Spleen (tissue), 11 donors: Measurements from ENCODE around the gene ERBB4. TPM values are rescaled to one million over a fixed set of nuclear protein-coding genes. Genes with fewer than 3 reads are reported as not detected.

Source experiments
- DNase-seq: peaks from one replicate; pipeline ENCODE4 v3.0.0-alpha.2; 2020
- H3K27ac ChIP-seq, 8 donors: fragments of 200-600 bp; sonication (generic) in 7 of 8; 1 replicate in 4 of 8; 2 replicates in 4 of 8; pipeline versions ENCODE4 v1.5.0 to v1.8.0; 2016 to 2021; ENCODE audit warnings: inconsistent platforms in 4 of 8, mild to moderate bottlenecking in 4 of 8, moderate library complexity in 1 of 8
- H3K27me3 ChIP-seq, 7 donors: fragments of 200-600 bp; sonication (generic) in 6 of 7; replicated peaks in 1 of 7; 1 replicate in 4 of 7; 2 replicates in 3 of 7; pipeline versions ENCODE4 v1.5.0 to v1.8.0; 2016 to 2021; ENCODE audit warnings: inconsistent platforms in 3 of 7, mild to moderate bottlenecking in 1 of 7
- H3K36me3 ChIP-seq, 6 donors: fragments of 200-600 bp; sonication (generic) in 5 of 6; 1 replicate in 4 of 6; 2 replicates in 2 of 6; pipeline versions ENCODE4 v1.5.0 to v1.8.0; 2016 to 2021; ENCODE audit warnings: inconsistent platforms in 2 of 6
- H3K4me1 ChIP-seq, 6 donors: fragments of 200-600 bp; sonication (generic) in 5 of 6; 1 replicate in 3 of 6; 2 replicates in 3 of 6; pipeline versions ENCODE4 v1.5.0 to v1.8.0; 2016 to 2021; ENCODE audit warnings: inconsistent platforms in 3 of 6
- H3K4me3 ChIP-seq, 8 donors: fragments of 200-600 bp; sonication (generic) in 7 of 8; 1 replicate in 4 of 8; 2 replicates in 4 of 8; pipeline versions ENCODE4 v1.5.0 to v1.8.0; 2016 to 2021; ENCODE audit warnings: inconsistent platforms in 4 of 8, mild to moderate bottlenecking in 4 of 8, moderate library complexity in 2 of 8
- H3K9me3 ChIP-seq, 8 donors: fragments of 200-600 bp; sonication (generic) in 7 of 8; 1 replicate in 4 of 8; 2 replicates in 4 of 8; pipeline versions ENCODE4 v1.5.0 to v1.8.0; 2016 to 2021; ENCODE audit warnings: inconsistent platforms in 4 of 8
- POLR2A ChIP-seq, 3 donors: fragments of 450-650 bp; IDR thresholded peaks; one replicate each; pipeline ENCODE4 v1.5.1; 2017; ENCODE audit warnings: antibody characterized with exemption in 3 of 3, mild to moderate bottlenecking in 1 of 3
- POLR2AphosphoS5 ChIP-seq, 3 donors: sonication (generic); formaldehyde crosslinking; IDR thresholded peaks; one replicate each; pipeline ENCODE4 v1.5.1; 2017; ENCODE audit warnings: antibody characterized with exemption in 3 of 3
- WGBS, 5 donors: extraction: QIAGEN DNeasy Blood & Tissue Kit in 3 of 5; methylation state at CpG; one replicate each; pipeline versions ENCODE4 v1.1.5 to v1.1.7; 2013 to 2018; 5-methylcytosine and 5-hydroxymethylcytosine counted together
- intact Hi-C: fragments of 100-400 bp; cut with DNase I; formaldehyde crosslinking; loops from one replicate; pipeline ENCODE4 v1.15.0; 2023; ENCODE audit warnings: low total_unique reads
- polyA plus RNA-seq, 3 donors: library from polyadenylated mRNA; stranded (reverse); fragments of 200-250 nt; gene quantifications; one replicate each; pipeline ENCODE4 v1.2.1, GENCODE V29; 2013
- total RNA-seq, 7 donors: library from RNA; depleted of rRNA in 3 of 7; stranded (reverse); fragments of >200 nt in 3 of 7; fragmentation: NEBNext Ultra II Directional in 4 of 7; extraction: Animal tissue kit (Norgen Biotek cat#: 25700) in 4 of 7; gene quantifications; one replicate each; pipeline versions ENCODE4 v1.1.0 to v1.2.1, GENCODE V29; 2016 to 2021
- TF ChIP-seq, protein P1 (sequence below), 11 experiments: fragments of 200-600 bp in 7 of 11; fragments of 450-650 bp in 4 of 11; sonication (generic) in 4 of 11; IDR thresholded peaks in 8 of 11; conservative IDR thresholded peaks in 3 of 11; 1 replicate in 7 of 11; 2 replicates in 4 of 11; pipeline versions ENCODE4 v1.4.0 to v1.8.0; 2016 to 2021; ENCODE audit warnings: antibody characterized with exemption in 11 of 11, inconsistent platforms in 4 of 11, mild to moderate bottlenecking in 1 of 11
- donor health status: healthy with polysubstance abuse.
- donor health status: DM: no; HTN: no; CAD: no; lungs with moderate emphysema.
- donor health status: DM: no; HTN: no; CAD: no.
- donor health status: Bipolar disorder and iron deficiency.
- donor health status: healthy.
- donor health status: DM: no; HTN: no; CAD: no.
- donor health status: DM: yes; HTN: yes; CAD: no.

ERBB4 gene
- total and polyA plus RNA-seq, 10 donors, result under 0.01 to 1.4 (median 0.35) TPM

DNA sequence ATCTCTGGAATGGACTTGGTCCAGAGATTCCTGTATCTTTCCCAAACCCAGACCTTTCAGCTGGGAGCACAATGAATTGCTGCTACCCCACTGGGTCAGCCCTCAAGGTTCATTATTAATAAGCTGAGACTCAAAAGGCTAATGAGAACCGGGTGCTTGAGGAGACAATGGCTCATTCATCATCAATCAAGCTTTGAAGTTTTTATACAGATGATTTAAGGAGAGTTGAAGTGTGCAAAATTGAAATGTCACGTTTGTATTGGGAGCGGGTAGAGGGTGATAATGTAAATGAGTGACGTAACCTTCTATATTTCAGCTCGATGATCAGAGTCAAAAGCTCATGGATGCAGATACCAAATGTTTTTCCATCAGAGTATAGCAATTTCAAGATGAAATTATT, 744.9 kb downstream of the ERBB4 start:
- no peaks in the 10 kb centered on the region for H3K36me3 ChIP-seq
- H3K27ac ChIP-seq, result no peak overlapping the region
- no peaks in the 10 kb centered on the region for H3K9me3 ChIP-seq
- H3K4me3 ChIP-seq, result no peak overlapping the region
- intact Hi-C loops, result no loop called here
- H3K4me1 ChIP-seq, result no peaks in the 10 kb centered on the region
- TF ChIP-seq POLR2AphosphoS5 (IDR thresholded peaks at IDR 0.05), result no peak
- no peak for TF ChIP-seq POLR2A (IDR thresholded peaks at IDR 0.05)
- TF ChIP-seq, protein P1, sequence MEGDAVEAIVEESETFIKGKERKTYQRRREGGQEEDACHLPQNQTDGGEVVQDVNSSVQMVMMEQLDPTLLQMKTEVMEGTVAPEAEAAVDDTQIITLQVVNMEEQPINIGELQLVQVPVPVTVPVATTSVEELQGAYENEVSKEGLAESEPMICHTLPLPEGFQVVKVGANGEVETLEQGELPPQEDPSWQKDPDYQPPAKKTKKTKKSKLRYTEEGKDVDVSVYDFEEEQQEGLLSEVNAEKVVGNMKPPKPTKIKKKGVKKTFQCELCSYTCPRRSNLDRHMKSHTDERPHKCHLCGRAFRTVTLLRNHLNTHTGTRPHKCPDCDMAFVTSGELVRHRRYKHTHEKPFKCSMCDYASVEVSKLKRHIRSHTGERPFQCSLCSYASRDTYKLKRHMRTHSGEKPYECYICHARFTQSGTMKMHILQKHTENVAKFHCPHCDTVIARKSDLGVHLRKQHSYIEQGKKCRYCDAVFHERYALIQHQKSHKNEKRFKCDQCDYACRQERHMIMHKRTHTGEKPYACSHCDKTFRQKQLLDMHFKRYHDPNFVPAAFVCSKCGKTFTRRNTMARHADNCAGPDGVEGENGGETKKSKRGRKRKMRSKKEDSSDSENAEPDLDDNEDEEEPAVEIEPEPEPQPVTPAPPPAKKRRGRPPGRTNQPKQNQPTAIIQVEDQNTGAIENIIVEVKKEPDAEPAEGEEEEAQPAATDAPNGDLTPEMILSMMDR (IDR thresholded peaks at IDR 0.05 in 8 of 11, conservative IDR thresholded peaks at IDR 0.05 in 3 of 11), result no peak
- DNase-seq, result no peak
- H3K27me3 ChIP-seq, result no peaks in the 10 kb centered on the region
- 70 to 76% (median 72%) methylated on average over 5 of the region's 5 CpGs for WGBS, 5 donors

DNA sequence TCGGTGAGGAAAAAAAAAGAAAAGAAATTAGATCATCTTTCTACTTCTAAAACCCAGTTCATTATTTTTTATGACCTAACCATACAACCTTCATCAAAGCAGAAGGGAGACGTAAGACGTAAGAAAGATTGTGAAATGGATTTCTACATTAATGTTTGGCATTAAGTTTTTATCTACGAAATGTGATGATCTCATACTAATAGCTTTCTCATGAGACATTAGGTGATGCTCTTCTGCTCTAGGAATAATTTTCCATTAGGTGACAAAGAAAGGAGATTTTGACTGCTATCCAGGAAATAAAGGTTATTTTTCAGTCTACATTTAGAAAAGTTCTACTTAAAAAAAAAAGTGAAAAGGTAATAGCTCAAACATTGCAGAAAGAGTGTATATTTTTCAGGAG, 748.6 kb downstream of the ERBB4 start:
- no peaks in the 10 kb centered on the region for H3K36me3 ChIP-seq
- 73 to 83% (median 77%) methylated on average over 4 of the region's 4 CpGs for WGBS, 5 donors
- intact Hi-C loops, result no loop called here
- DNase-seq, result no peak
- H3K9me3 ChIP-seq, result peaks cover 0 to 8% (median 0%) of the 10 kb centered on the region in 8 donors
- TF ChIP-seq, protein P1 (IDR thresholded peaks at IDR 0.05 in 8 of 11, conservative IDR thresholded peaks at IDR 0.05 in 3 of 11), result no peak
- TF ChIP-seq POLR2A (IDR thresholded peaks at IDR 0.05) (no peak), POLR2AphosphoS5 (IDR thresholded peaks at IDR 0.05) (no peak)
- no peak overlapping the region for H3K4me3 ChIP-seq
- H3K4me1 ChIP-seq, result no peaks in the 10 kb centered on the region
- H3K27me3 ChIP-seq, result no peaks in the 10 kb centered on the region
- H3K27ac ChIP-seq, result no peak overlapping the region

DNA sequence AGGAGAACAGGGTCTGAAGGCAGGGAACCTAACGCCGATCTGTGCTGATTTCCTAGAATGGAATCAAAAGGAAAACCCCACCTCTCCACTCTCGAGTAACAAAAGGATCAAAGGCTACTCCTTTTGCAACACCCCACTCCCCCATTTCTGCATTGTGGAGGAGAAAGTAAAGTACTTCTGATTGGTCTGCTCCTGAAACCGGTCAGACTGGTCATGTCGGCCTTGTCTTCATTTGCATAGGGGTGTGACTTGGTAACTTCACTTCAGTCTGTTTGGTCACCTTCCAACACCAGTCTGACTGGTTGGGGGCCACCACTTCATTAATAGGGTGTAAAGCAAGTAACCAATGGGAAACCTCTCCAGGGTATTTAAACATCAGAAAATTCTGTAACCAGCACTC, 771.9 kb downstream of the ERBB4 start:
- no peaks in the 10 kb centered on the region for H3K27me3 ChIP-seq
- H3K36me3 ChIP-seq, result no peaks in the 10 kb centered on the region
- intact Hi-C loops, result no loop called here
- H3K9me3 ChIP-seq, result peaks cover 0 to 9% (median 0%) of the 10 kb centered on the region in 8 donors
- WGBS, 5 donors, result 36 to 71% (median 52%) methylated on average over 5 of the region's 5 CpGs
- no peaks in the 10 kb centered on the region for H3K4me1 ChIP-seq
- H3K27ac ChIP-seq, result no peak overlapping the region
- no peak overlapping the region for H3K4me3 ChIP-seq
- TF ChIP-seq POLR2AphosphoS5 (IDR thresholded peaks at IDR 0.05) (no peak), POLR2A (IDR thresholded peaks at IDR 0.05) (no peak)
- TF ChIP-seq, protein P1 (IDR thresholded peaks at IDR 0.05 in 8 of 11, conservative IDR thresholded peaks at IDR 0.05 in 3 of 11), result no peak
- DNase-seq, result no peak

DNA sequence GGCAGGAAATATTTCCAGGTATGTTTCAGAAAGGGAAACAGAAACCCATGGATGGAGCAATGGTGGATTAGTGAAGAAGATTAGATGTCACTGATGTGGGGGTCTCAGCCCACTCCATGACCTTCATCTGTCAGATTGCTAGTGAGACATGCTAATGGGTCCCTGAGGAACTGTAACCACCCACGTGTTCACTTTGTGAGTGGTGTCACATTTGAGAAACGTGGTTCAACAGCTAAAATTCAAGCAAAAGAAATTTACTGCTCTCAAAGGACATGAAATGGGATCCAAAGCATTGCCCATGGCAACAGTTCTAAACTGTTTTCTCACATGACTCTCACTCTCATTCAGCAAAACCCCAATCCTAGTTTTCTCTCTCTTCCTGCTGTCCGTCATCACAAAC, 776.1 kb downstream of the ERBB4 start:
- Histone ChIP-seq H3K27ac (no peak overlapping the region), H3K27me3 (no peaks in the 10 kb centered on the region), H3K36me3 (no peaks in the 10 kb centered on the region), H3K4me1 (no peaks in the 10 kb centered on the region), H3K9me3 (no peaks in the 10 kb centered on the region), H3K4me3 (no peak overlapping the region)
- no peak for TF ChIP-seq POLR2AphosphoS5 (IDR thresholded peaks at IDR 0.05)
- no peak for TF ChIP-seq POLR2A (IDR thresholded peaks at IDR 0.05)
- TF ChIP-seq, protein P1 (IDR thresholded peaks at IDR 0.05 in 8 of 11, conservative IDR thresholded peaks at IDR 0.05 in 3 of 11), result no peak
- no peak for DNase-seq
- 55 to 75% (median 65%) methylated on average over 3 of the region's 3 CpGs for WGBS, 5 donors
- intact Hi-C loops, result no loop called here
